SK-N-SH treated with all-trans-retinoic acid at 6 μM for 48 hours (cell line): ENCODE measurements around the gene OR7C2.

Experiments used
- ATAC-seq: fragments of 200-7000 bp; cut with Tn5 transposase; 3 replicates; pipeline ENCODE4 v1.9.1; 2020; ENCODE audit warnings: mild to moderate bottlenecking, moderate library complexity
- ARNTL ChIP-seq: fragments of 450-650 bp; formaldehyde crosslinking; IDR thresholded peaks from 2 replicates; pipeline ENCODE4 v1.5.0; 2020; ENCODE audit warnings: low read depth, mild to moderate bottlenecking, moderate library complexity, borderline replicate concordance
- BACH2 ChIP-seq: fragments of 250-450 bp; sonication (Bioruptor Pico); IDR thresholded peaks from 2 replicates; pipeline ENCODE4 v1.9.0; 2021; ENCODE audit warnings: mild to moderate bottlenecking, borderline replicate concordance
- CREB5 ChIP-seq: fragments of 250-450 bp; sonication (Bioruptor Pico); IDR thresholded peaks from 2 replicates; pipeline ENCODE4 v1.5.1; 2020; ENCODE audit warnings: low read depth, mild to moderate bottlenecking, moderate library complexity
- CSDC2 ChIP-seq: fragments of 250-450 bp; sonication (Bioruptor Pico); IDR thresholded peaks from 2 replicates; pipeline ENCODE4 v1.5.0; 2020; ENCODE audit warnings: mild to moderate bottlenecking, moderate library complexity
- ESRRG ChIP-seq: fragments of 250-450 bp; sonication (Bioruptor Pico); IDR thresholded peaks from 2 replicates; pipeline ENCODE4 v1.6.1; 2021; ENCODE audit warnings: mild to moderate bottlenecking
- GLIS3 ChIP-seq: fragments of 250-450 bp; sonication (Bioruptor Pico); IDR thresholded peaks from 2 replicates; pipeline ENCODE4 v1.5.0; 2020; ENCODE audit warnings: mild to moderate bottlenecking, moderate library complexity
- ISL1 ChIP-seq: fragments of 250-450 bp; sonication (Bioruptor Pico); IDR thresholded peaks from 2 replicates; pipeline ENCODE4 v2.1.2; 2022; ENCODE audit warnings: mild to moderate bottlenecking, moderate library complexity
- OSR1 ChIP-seq: fragments of 250-450 bp; sonication (Bioruptor Pico); IDR thresholded peaks from 2 replicates; pipeline ENCODE4 v1.8.0; 2022; ENCODE audit warnings: moderate library complexity, mild to moderate bottlenecking, inconsistent platforms
- PPARA ChIP-seq: fragments of 250-450 bp; sonication (Bioruptor Pico); IDR thresholded peaks from 2 replicates; pipeline ENCODE4 v1.5.0; 2020; ENCODE audit warnings: mild to moderate bottlenecking, borderline replicate concordance
- RARB ChIP-seq: fragments of 250-450 bp; sonication (Bioruptor Pico); IDR thresholded peaks from 2 replicates; pipeline ENCODE4 v1.8.0; 2021; ENCODE audit warnings: mild to moderate bottlenecking, moderate library complexity
- TCF4 ChIP-seq: fragments of 250-450 bp; sonication (Bioruptor Pico); IDR thresholded peaks from 2 replicates; pipeline ENCODE4 v1.8.0; 2021; ENCODE audit warnings: mild to moderate bottlenecking, moderate library complexity, borderline replicate concordance
- TOX ChIP-seq: fragments of 250-450 bp; sonication (Bioruptor Pico); IDR thresholded peaks from 2 replicates; pipeline ENCODE4 v1.8.0; 2021; ENCODE audit warnings: mild to moderate bottlenecking, moderate library complexity, borderline replicate concordance
- TSHZ2 ChIP-seq: fragments of 250-450 bp; sonication (Bioruptor Pico); IDR thresholded peaks from 2 replicates; pipeline ENCODE4 v1.5.0; 2020; ENCODE audit warnings: mild to moderate bottlenecking, moderate library complexity
- ZFP3 ChIP-seq: fragments of 250-450 bp; sonication (Bioruptor Pico); IDR thresholded peaks from 2 replicates; pipeline ENCODE4 v1.5.0; 2020; ENCODE audit warnings: mild to moderate bottlenecking, moderate library complexity
- ZFP30 ChIP-seq: fragments of 450-650 bp; formaldehyde crosslinking; IDR thresholded peaks from 2 replicates; pipeline ENCODE4 v1.5.0; 2022; ENCODE audit warnings: mild to moderate bottlenecking, moderate library complexity
- ZNF565 ChIP-seq: fragments of 450-650 bp; formaldehyde crosslinking; conservative IDR thresholded peaks from 2 replicates; pipeline ENCODE4 v1.5.0; 2020; ENCODE audit warnings: low read depth, mild to moderate bottlenecking, moderate library complexity
- ZNF70 ChIP-seq: fragments of 450-650 bp; formaldehyde crosslinking; IDR thresholded peaks from 2 replicates; pipeline ENCODE4 v1.5.0; 2020; ENCODE audit warnings: mild to moderate bottlenecking, moderate library complexity
- ZNF8 ChIP-seq: fragments of 450-650 bp; formaldehyde crosslinking; IDR thresholded peaks from 2 replicates; pipeline ENCODE4 v1.5.0; 2020; ENCODE audit warnings: mild to moderate bottlenecking, moderate library complexity
- TF ChIP-seq, protein P1 (sequence below): fragments of 250-450 bp; sonication (Bioruptor Pico); IDR thresholded peaks from 2 replicates; pipeline ENCODE4 v1.8.0; 2020; ENCODE audit warnings: mild to moderate bottlenecking, moderate library complexity, borderline replicate concordance
- TF ChIP-seq, protein P2 (sequence below): fragments of 250-450 bp; sonication (Bioruptor Pico); IDR thresholded peaks from 2 replicates; pipeline ENCODE4 v1.8.0; 2021; ENCODE audit warnings: low read depth, mild to moderate bottlenecking, moderate library complexity, borderline replicate concordance
- TF ChIP-seq, protein P3 (sequence below): fragments of 250-450 bp; sonication (Bioruptor Pico); IDR thresholded peaks from 2 replicates; pipeline ENCODE4 v1.5.1; 2021; ENCODE audit warnings: mild to moderate bottlenecking, moderate library complexity

Gene OR7C2

GRCh38 chr19:14941189-14941588 is at the start of gene OR7C2:
TSS of gene OR7C2 (plus strand) at chr19:14941489. CDS start at chr19:14941489, 0 bp downstream.
- TF ChIP-seq ESRRG (CRISPR knock-in tag) (no peak), PPARA (no peak), CREB5 (CRISPR knock-in tag) (no peak), CSDC2 (CRISPR knock-in tag) (no peak), ISL1 (no peak), ARNTL (CRISPR knock-in tag) (no peak), TSHZ2 (CRISPR knock-in tag) (no peak), OSR1 (CRISPR knock-in tag) (no peak), ZNF565 (CRISPR knock-in tag) (no peak), GLIS3 (no peak), ZFP3 (CRISPR knock-in tag) (no peak), ZNF8 (CRISPR knock-in tag) (no peak), TOX (CRISPR knock-in tag) (no peak), TCF4 (no peak), BACH2 (CRISPR knock-in tag) (no peak)
- TF ChIP-seq, protein P1, sequence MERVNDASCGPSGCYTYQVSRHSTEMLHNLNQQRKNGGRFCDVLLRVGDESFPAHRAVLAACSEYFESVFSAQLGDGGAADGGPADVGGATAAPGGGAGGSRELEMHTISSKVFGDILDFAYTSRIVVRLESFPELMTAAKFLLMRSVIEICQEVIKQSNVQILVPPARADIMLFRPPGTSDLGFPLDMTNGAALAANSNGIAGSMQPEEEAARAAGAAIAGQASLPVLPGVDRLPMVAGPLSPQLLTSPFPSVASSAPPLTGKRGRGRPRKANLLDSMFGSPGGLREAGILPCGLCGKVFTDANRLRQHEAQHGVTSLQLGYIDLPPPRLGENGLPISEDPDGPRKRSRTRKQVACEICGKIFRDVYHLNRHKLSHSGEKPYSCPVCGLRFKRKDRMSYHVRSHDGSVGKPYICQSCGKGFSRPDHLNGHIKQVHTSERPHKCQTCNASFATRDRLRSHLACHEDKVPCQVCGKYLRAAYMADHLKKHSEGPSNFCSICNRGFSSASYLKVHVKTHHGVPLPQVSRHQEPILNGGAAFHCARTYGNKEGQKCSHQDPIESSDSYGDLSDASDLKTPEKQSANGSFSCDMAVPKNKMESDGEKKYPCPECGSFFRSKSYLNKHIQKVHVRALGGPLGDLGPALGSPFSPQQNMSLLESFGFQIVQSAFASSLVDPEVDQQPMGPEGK (CRISPR knock-in tag): no peak
- TF ChIP-seq, protein P2, sequence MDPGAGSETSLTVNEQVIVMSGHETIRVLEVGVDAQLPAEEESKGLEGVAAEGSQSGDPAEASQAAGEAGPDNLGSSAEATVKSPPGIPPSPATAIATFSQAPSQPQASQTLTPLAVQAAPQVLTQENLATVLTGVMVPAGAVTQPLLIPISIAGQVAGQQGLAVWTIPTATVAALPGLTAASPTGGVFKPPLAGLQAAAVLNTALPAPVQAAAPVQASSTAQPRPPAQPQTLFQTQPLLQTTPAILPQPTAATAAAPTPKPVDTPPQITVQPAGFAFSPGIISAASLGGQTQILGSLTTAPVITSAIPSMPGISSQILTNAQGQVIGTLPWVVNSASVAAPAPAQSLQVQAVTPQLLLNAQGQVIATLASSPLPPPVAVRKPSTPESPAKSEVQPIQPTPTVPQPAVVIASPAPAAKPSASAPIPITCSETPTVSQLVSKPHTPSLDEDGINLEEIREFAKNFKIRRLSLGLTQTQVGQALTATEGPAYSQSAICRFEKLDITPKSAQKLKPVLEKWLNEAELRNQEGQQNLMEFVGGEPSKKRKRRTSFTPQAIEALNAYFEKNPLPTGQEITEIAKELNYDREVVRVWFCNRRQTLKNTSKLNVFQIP (CRISPR knock-in tag): no peak
- TF ChIP-seq, protein P3, sequence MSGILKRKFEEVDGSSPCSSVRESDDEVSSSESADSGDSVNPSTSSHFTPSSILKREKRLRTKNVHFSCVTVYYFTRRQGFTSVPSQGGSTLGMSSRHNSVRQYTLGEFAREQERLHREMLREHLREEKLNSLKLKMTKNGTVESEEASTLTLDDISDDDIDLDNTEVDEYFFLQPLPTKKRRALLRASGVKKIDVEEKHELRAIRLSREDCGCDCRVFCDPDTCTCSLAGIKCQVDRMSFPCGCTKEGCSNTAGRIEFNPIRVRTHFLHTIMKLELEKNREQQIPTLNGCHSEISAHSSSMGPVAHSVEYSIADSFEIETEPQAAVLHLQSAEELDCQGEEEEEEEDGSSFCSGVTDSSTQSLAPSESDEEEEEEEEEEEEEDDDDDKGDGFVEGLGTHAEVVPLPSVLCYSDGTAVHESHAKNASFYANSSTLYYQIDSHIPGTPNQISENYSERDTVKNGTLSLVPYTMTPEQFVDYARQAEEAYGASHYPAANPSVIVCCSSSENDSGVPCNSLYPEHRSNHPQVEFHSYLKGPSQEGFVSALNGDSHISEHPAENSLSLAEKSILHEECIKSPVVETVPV: no peak
- ATAC-seq: no peak

DNA sequence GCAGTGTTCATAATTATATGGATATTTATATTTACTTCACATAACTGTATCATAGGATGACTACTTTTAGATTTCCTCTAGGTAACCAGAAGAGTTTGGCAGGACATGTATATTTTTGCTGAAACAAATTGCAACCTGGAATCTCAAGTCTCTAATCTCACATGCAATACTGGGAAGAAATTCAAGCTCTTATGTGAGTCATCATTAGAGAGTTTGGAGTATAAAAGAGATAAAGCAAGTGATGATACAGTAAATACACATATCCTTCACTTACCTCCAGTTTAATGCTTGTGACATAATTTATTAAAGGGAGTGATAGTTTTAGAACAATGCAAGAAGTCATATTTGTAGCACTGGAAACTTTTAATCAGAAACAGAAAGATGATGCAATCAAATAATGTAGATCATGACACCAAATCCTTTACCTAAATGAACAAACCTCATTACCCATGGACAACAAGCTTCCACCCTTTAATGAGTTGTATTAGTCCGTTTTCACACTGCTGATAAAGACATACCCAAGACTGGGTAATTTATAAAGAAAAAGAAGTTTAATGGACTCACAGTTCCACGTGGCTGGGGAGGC is 39.5 kb upstream of the OR7C2 start:
- TF ChIP-seq CREB5 (CRISPR knock-in tag) (no peak), BACH2 (CRISPR knock-in tag) (no peak), TCF4 (no peak), ZNF70 (CRISPR knock-in tag) (no peak), RARB (CRISPR knock-in tag) (no peak), ZNF565 (CRISPR knock-in tag) (no peak), ZNF8 (CRISPR knock-in tag) (no peak), TOX (CRISPR knock-in tag) (no peak), CSDC2 (CRISPR knock-in tag) (no peak), ARNTL (CRISPR knock-in tag) (no peak), ZFP30 (CRISPR knock-in tag) (no peak)
- TF ChIP-seq, protein P3: no peak
- TF ChIP-seq, protein P2 (CRISPR knock-in tag): no peak
- TF ChIP-seq, protein P1 (CRISPR knock-in tag): no peak
- no peak for ATAC-seq
